Stimulated activated CD8-positive, alpha-beta memory T cell treated with anti-CD3 and anti-CD28 coated beads, Interleukin-15, amount 100 ng/mL, for 24 hours (primary cell): ENCODE measurements around the gene TMEM238L.
A peak's percentile ranks its signal among the peaks of the same experiment; 100 is the strongest.

ENCODE experiments used
- DNase-seq: peaks from one replicate; pipeline ENCODE4 v3.0.0-alpha.2; 2020; ENCODE audit warnings: low read depth

TMEM238L gene

DNA sequence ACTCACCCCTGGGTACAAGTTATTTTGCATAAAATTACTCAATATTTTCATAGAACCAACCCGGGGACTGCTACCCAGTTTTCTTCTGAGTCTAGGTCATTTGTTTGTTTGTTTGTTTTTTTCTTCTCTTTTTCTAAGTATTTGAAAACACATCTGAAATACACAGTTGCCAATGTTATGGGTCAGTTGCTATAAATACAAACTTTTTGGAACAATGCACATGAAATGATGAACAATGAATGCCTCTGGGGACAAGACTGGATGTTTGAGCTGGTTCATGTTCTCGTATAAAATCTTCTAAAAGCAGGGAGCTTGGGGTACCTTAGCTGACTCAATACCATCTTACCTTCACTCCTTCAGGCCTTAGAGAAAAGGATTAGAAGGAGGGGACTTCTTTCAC, 30.5 kb downstream of the TMEM238L start:
- DNase-seq: no peak

DNA sequence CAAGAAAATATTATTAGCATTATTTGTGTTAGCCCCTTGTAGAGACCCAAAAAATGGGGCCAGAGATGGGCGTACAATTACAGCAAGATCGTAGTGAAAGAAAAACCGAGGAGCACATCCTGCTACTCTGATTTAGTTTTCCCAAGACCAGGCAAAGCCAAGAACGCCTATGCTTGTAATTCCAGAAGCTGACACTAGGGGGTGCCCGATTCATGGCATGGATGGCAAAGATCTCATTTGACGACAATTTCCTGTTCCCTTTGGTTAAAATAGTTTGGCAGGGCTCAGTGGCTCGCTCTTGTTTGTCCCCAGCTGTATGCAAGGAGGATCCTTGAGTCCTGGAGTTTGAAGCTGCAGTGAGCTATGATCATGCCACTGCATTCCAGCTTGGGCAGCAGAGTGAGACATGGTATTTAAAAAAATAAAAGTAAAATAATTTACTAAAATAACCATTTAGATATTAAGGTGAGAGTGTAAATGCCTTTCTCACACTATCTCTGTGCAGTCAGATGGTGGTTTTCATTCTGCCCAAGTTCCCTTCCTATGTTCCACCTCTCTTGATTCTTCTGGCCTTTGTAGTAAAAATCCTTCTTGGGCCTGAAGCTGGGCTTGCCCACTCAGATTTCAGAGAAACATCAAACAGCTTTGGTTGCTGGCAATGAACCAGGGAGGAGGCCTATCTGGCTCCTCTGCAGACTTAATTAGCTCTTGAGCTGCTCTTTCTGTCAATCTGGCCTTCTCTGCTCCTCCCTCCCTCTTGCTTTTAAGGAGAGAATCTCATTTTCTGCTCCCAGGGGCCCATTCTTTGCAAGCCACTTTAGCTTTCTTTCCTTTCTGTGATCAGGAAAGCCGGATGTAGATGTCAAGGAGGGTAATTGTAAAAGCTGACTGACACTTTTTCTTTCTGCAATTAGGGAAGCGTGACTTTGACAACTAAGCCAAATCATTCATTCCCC, 31.2 kb downstream of the TMEM238L start:
- DNase-seq: peak; percentile 11

DNA sequence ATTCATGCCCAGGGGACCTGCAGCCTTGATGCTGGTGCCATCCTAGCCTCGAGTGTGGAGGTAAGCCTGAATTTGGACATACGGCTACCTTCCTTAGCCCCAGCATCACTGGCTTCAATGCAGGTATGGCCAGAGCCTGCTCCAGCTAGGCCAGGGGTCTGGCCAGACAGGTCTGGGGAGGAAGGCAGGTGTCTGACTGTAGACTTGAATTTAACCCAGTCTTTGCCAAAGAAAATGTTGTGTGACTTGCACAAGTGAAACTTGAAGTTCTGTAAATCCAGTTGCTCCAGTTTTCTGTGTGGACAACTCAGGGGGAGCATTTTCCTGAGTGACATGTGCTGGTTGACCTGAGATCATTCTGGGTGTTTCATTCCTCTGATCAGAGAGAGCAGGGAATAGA, 32.8 kb downstream of the TMEM238L start:
- no peak for DNase-seq

DNA sequence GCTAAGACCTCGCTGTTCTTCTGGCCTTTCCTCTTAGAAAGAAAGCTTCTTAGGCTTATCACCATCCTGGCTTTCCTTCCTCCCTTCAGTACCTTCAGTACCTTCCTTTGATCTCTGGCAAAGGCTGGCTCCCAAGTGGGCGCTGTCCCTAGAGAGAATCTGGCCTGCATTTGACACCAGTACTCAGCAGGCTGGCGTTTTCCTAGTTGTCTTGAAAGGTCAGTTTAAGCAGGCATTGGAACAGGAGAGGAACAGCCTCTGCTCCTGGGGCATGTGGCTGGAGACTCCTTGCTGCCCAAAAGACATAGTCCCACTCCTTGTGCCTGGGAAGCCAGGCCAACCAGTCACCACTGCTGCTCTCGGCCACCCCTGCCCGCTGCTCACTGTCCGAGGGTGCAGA, 34.1 kb downstream of the TMEM238L start:
- no peak for DNase-seq

DNA sequence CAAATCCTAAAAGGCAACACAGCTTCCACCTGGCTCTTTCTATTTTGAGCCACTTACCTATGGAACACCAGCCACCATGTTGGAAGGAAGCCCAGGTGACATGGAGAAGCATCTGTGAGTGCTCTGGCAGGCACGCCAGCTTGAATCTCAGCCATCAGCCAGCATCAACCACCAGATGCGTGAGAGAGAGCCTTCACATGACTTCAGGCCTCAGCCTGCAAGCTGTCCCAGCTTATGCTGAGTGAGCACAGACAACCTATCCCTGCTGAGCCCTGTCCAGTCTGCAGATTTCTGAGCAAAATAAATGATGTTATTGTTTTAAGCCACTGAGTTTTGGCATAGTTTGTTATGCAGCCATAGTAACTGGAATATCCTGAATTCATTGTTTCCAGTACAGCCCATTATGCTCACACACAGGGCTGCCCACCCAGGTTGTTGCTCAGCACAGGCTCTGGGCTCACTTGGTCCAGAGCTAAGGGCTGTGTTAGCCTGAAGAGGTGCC, 35.1 kb downstream of the TMEM238L start:
- no peak for DNase-seq

DNA sequence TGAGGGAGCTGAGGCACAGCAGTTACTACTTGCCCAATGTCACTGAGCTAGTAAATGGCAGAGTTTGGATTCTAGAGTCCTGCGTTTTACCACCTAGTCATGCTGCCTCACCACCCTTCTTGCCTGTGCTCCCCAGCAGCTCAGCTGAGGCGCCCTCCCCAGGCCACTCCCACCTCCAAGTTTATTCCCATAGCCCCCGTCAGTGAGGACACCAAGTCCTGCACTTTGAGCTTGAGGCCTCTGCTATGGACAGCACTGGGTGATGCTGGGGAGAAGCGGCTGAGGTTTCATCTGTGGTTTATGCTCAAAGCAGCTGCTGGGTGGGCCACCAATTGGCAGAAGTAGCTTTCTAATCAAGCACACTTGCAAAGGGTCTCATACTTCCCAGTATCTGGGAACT, 36.7 kb downstream of the TMEM238L start:
- DNase-seq: no peak

DNA sequence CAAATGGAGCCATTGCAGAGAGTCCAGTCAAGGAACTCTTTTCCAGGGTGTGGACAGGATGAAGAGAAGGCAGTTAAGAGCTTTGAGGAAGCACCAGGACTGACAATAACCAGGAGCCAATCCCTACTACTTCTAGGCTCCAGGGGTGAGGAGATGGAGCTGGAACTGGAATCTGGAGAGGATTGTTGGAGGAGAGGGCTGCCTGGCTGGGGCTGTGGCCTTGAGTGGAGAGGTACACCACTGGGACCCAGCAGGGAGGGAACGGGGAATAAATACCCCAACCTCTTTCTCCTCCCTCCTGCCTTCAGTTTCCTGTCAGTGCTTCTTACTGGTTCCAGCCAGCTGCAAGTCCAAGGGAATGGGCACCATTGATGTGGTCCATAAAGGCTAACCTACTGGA, 41.9 kb downstream of the TMEM238L start:
- DNase-seq: no peak

DNA sequence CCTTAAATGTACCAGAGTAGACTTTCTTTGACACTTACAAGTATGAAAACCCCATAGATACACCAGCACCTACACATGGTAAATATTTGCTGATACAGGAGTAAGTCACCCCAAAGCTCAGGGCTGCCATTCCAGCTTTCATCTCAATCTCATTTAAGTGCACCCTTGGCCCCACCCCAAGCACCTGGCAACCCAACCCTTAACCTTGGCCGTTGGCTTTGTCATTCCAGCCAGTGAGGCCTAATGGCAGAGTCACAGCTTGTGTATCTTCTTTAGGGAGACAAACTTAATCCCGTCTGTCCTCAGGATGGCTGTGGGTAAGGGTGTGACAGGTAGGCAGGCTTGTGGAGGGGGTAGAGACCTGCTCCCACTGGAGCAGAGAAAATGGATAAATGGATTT, 42.6 kb downstream of the TMEM238L start:
- DNase-seq: no peak

DNA sequence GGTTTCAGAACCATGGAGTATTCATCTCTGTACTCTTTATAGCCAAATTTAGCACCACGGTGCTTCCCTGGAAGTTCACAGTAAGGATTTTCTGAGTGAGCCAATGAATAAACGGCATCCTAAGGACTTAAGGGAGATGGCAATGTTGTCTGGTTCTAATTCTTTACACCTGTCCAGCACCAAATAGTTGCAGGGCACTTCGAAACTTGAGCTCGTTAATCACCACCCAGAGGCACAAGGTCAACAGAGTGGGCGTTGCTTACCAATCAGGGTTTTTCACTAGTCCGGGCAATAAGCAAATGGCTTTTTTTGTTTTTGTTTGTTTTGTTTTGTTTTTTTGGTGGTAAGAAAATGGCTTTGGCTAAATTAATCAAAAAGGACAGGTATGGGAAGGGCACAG, 45.8 kb downstream of the TMEM238L start:
- no peak for DNase-seq

DNA sequence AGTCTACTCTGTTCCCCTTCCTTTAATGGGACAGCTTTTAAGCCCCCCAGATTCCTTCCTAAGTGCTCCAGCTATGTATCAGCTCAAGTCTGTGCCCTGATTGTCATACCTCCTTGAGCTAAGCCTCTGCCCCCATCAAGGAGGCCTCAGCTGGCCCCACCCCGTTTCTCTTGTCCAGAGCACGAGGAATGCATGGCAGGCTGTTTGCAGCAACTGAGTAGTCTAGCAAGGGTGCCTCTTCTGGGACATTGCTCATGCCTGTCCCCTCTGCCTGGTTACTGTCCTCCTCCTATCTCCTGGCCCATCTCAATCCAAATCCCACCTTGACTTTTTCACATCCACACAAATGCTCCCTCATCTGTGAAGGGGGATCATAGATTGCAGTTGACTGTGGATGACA, 46.3 kb downstream of the TMEM238L start:
- no peak for DNase-seq

DNA sequence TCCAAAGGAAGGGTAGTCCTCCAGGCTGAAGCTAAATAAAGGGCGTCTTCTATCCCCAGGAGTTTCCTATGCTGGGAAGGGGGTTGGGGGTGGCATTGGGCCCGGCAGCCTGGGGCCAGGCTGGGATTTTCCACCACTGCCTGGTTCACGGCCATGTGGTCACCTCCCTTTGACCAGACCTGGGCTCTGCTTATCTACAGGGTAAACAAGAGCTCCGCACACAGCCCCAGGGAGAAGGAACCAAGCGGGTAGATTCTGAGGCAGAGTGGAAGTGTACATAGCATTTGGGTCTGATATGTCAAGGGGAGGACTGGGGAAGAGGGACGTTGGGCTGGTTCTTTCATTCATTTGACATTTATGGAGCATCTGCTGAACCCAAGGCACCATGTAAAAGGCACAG, 46.8 kb downstream of the TMEM238L start:
- no peak for DNase-seq

DNA sequence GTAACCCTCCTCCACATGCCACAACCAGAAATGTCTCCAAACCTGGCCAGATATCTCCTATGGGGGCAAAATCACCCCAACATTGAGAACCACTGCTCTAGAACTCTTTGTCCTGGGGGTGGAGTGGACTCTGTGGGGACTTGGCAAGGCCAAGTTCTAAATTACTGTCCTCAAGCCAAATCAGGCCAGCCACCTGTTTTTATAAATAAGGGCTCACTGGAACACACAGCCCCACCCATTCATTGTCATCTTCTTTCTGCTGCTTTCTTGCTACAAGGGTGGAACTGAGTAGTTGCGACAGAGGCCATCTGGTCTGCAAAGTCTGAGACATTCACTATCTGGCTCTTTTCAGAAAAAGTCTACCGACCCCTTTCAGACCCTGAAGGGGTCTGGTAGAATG, 47.3 kb downstream of the TMEM238L start:
- DNase-seq: no peak

DNA sequence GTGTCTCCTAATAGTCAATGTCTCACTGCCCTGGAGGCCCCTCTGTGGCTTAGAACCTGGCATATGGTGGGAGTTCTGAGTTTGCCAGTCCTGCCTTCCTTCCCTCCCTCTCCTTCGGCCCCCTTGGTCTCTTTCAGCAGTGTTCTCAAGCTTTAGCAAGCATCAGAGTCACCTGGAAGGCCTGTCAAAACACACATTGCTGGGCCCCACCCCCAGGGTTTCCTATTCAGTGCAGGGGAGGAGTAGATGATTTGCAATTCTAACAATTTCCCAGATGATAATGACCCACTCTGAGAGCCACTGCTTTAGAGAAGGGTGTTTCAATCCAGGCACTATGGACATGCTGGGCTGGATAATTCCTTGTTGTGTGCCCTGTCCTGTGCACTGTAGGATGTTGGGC, 47.7 kb downstream of the TMEM238L start:
- no peak for DNase-seq

DNA sequence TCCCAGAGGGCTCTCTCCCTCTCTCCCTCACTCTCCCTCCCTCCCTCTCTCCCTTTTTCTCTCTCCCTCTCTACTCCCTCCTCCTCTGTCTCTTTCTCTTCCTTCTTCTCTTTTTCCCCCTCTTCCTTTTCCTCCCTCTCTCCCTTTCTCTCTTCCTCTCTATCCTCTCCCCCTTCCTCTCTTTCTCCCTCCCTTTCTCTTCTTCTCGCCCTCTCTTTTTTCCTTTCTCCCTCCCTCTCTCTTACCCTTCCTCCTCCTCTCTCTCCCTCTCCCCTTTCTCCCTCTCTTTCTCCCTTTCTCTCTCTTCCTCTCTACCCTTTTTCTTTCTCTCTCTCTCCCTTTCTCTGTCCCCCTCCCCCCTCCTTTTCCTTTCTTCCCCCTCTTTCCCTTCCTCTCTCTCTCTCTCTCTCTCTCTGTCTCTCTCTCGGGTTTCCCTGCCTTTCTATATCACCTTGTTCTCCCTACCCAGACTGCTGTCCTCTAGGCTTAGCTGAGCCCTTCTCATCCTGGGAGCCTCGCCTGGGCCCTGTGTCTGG, 48.2 kb downstream of the TMEM238L start:
- no peak for DNase-seq

DNA sequence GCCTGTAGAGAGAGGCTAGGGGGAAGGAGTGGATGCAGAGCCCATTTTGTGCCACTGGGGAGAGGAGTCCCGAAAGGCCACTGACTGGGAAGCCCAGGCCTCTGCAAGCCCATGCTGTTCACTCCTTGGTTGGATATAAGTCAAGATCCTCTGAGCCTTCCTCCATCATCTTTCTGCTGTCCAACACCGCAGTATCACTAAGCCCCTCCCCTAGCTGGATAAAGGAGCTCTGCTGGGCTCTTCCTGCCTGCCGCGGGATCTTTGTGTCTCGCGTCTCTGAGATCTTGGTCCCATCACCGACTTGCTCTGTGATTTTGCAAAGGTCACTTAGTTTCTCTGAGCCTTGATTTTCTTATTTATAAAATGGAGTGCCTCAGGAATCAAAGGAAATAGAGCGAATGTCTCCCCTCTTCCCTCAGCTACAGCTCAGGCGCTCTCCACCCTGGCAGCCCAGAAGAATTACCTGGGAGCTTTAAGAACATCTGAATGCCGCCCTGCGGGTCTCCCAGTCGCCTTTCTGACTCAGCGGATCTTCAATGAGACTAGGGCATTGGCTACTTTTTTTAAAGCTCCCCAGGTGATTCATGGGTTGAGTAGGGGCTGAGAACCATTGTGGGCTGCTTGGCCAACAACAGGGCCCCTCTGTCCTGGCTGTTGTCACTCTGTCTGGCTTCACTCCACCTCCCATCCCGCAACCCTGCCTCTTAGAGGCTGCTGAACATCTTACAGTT, 48.9 kb downstream of the TMEM238L start:
- no peak for DNase-seq

DNA sequence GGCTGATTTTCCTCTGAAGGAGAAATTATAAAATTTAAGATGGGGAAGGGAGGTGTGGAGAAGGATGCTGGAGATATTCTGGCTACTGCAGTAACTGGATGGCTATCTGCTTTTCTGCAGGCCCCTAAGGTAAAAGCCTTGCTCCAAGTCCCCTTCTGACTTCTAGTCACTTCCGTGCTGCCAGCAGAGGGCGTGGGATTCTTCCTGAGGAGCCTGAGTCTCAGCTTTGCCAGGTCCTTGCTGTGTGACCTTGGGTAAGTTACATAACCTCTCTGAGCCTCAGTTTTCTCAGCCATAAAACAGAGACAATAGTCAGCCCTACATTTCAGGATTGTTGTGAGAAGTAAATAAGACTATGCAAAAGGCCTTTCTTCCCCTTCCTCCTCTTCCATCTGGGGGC, 49.8 kb downstream of the TMEM238L start:
- DNase-seq: no peak

DNA sequence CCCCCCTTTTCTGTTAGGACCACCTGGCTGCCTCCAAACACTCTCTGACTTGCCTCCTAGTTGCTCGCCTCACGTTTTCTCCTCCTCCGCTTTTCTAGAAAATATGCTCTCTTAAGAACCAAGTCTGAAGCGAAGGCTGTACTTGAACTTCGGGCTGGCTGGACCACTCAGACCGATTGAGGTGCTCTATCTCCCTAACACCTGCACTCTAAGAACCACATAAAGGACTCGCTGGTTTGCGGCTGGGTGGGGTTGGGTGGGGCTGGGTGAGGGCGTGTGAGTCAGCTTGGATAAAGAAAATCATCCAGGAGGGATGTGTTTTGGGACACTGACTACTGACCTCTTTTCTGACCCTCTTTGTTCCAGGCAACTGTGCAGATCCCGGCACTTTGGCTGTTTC, 51.2 kb downstream of the TMEM238L start:
- no peak for DNase-seq

DNA sequence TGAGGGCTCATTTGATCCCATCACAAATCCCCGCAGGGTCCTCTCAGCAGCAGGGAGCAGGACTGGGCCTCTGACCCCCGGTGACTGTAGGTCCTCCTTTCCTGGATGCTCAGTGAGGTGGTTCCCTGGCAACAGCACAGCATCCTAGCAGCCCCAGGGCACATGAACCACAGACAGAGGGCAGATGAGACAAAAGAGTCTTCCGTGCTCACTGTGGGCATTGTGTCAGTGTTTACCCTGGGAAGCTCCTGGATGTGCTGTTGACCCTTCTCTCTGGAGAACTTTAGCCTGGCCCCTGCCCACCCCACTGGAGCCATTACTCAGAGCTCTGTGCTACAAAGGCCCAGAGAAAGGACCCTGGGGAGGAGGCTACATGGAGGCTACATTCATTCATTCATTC, 52.3 kb downstream of the TMEM238L start:
- no peak for DNase-seq

DNA sequence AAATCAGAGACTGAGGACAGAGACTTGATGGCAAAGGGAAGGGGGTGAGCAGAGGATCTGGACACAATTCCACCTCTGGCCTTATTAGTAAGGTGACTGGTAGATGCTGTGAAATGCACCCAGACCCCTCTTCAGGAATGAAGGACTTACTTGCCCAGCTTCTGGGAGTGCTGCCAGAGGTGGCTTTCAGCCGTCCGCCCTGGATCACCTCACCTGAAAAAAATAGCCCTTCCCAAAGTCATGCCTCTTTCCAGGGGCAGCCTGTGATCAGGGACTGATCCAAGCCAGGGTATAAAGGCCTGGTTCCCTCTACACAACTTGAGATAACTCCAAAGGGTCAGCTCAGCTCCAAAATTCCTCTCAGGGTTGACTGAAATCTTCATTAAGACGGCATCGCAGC, 53.7 kb downstream of the TMEM238L start:
- DNase-seq: no peak

DNA sequence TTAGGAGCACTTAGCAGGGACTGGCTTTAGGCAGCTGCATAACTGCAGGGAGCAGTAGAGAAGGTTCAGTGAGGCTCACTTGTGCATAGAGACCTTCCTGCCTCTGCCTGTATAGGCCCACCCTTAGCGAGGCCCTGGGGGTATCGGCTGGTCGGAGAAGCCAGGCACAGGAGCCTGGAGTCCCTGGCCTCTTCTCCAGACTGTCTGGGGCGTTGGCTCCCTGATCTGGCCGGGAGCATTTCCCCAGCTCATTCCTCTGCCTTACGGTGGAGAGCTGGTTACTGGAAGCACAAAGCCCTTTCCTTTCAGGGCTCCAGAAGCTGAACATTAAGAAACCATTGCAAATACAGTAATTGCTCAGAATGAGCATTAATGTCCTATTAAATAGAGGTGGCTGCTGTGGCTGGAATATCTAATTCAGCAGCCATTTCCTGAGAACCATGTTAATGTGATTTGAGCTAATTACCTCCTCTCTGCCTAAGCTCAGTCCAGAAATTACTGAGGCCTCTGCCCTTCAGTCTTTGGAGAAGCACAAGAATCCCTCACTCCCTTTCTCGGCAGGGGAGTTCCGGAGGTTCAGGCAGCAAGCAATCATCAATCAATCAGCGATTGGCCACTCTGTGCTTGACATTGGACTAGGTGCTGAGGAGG, 55.2 kb downstream of the TMEM238L start:
- no peak for DNase-seq

DNA sequence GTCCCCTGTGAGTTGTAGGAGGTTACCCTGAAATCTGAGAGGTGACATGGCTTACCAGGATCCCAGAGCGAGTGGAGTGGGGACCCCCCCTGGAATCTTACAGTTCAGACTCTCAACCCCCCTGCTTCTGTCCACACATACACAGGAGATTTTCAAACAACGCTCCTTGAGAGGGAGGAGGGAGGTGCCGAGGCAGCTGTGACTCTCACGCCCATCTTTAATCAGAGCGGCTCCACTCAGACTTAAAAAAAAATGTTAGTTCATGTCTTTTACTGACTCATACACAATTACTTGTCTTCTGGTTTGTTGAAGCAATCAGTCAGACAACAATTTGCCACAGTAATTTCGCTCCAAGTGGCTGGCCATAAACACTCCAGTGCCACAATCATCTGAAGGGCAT, 58.7 kb downstream of the TMEM238L start:
- no peak for DNase-seq
